Breast epithelium (tissue), 3 donors: Measurements from ENCODE around the gene THSD7B.

Experiments used
- POLR2A ChIP-seq: fragments of 450-650 bp; IDR thresholded peaks from one replicate; pipeline ENCODE4 v1.6.1; 2016; ENCODE audit warnings: antibody characterized with exemption, mild to moderate bottlenecking, moderate library complexity
- TF ChIP-seq, protein P1 (sequence below), 3 donors: fragments of 450-650 bp; IDR thresholded peaks; one replicate each; pipeline ENCODE4 v1.5.1; 2016 to 2017; ENCODE audit warnings: antibody characterized with exemption in 3 of 3, mild to moderate bottlenecking in 3 of 3, moderate library complexity in 3 of 3

DNA sequence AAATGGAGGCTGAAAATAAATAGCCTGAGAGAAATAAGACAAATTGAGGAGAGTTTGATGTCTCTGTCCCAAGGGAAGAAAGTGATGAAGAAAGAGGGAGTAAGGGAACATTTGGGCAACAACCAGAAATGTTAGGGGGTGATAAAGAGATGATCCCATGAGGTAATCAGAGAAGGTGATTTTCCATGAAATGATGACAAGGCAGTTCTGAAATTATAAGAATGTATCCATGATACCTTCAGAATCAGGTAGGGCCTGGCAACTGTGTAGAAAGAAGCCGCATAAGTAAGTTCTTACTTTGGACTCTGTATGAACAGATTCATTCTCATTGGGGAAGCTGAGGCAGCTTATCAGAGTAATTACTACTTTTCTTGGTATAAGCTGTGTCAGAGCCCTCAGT is 106.1 kb downstream of the THSD7B start:
- no peak for TF ChIP-seq POLR2A
- TF ChIP-seq, protein P1, sequence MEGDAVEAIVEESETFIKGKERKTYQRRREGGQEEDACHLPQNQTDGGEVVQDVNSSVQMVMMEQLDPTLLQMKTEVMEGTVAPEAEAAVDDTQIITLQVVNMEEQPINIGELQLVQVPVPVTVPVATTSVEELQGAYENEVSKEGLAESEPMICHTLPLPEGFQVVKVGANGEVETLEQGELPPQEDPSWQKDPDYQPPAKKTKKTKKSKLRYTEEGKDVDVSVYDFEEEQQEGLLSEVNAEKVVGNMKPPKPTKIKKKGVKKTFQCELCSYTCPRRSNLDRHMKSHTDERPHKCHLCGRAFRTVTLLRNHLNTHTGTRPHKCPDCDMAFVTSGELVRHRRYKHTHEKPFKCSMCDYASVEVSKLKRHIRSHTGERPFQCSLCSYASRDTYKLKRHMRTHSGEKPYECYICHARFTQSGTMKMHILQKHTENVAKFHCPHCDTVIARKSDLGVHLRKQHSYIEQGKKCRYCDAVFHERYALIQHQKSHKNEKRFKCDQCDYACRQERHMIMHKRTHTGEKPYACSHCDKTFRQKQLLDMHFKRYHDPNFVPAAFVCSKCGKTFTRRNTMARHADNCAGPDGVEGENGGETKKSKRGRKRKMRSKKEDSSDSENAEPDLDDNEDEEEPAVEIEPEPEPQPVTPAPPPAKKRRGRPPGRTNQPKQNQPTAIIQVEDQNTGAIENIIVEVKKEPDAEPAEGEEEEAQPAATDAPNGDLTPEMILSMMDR (IDR thresholded peaks at IDR 0.05) = no peak
